ENCODE data around the gene CMTM8.
A peak's percentile ranks its signal among the peaks of the same experiment; 100 is the strongest.

CMTM8 gene

DNA sequence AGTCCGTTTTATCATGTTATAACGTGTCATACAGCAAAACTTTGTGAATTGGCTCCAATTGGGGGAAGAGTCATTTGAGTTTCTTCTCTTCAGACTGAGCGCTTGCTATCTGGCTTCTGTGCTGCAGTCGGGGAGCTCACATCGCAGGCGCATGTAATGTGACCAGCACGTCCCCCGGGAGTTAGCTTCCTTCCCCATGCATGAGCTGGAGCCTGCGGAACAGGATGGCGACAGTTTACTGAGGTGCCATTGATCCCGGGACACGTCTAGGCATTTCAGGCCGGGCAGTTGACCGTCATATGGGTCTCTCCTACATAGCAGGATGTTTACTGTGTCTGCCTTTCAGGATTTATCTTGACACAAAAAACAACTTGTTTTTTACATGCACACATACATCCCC lies 44.8 kb downstream of the CMTM8 start:
- peak; percentile 16 for DNase-seq (ENCODE audit: low read depth)
- TF ChIP-seq, protein P1, sequence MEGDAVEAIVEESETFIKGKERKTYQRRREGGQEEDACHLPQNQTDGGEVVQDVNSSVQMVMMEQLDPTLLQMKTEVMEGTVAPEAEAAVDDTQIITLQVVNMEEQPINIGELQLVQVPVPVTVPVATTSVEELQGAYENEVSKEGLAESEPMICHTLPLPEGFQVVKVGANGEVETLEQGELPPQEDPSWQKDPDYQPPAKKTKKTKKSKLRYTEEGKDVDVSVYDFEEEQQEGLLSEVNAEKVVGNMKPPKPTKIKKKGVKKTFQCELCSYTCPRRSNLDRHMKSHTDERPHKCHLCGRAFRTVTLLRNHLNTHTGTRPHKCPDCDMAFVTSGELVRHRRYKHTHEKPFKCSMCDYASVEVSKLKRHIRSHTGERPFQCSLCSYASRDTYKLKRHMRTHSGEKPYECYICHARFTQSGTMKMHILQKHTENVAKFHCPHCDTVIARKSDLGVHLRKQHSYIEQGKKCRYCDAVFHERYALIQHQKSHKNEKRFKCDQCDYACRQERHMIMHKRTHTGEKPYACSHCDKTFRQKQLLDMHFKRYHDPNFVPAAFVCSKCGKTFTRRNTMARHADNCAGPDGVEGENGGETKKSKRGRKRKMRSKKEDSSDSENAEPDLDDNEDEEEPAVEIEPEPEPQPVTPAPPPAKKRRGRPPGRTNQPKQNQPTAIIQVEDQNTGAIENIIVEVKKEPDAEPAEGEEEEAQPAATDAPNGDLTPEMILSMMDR (IDR thresholded peaks at IDR 0.05; ENCODE audit: insufficient read depth, low read depth, low read length, missing control alignments), result no peak
- no peak overlapping the region for H3K4me3 ChIP-seq (ENCODE audit: low read depth, low read length)

DNA sequence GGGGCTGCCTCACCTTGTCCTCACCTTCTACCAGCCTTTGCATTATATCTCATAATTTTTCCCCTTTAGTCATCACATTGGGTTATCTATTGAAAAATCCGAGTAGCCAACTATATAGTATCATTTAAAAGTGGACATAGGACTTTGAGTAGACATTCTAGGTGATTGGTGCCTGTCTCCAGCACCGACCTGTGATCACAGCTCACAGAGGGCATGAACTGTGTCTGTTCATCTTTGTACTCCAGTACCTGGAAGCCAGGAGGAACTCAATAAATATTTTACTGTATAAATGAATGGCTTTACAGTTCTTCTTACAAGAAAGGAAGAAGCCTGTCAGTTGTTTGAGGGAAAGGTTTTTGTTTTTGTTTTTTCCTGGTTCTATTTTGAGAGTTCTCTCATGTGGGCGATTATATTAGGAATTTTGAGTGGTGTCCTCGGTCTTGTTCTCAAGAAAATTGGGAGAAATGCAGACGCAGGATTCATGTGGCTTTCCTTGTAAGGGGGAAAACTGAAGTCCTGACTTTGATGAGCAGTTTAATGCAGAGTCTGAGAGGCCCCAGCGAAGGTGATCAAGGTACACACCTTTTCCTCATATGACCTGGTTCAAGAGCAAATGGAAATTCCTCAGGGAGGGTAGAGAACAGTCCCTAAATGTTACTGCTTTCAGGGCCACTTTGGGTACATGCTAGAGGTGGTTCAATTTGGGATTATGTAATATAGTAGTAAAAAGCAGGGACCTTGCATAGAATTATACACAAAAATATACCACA lies 46.1 kb downstream of the CMTM8 start:
- no peak for DNase-seq (ENCODE audit: low read depth)
- TF ChIP-seq, protein P1 (IDR thresholded peaks at IDR 0.05; ENCODE audit: insufficient read depth, low read depth, low read length, missing control alignments), result no peak
- H3K4me3 ChIP-seq (ENCODE audit: low read depth, low read length), result no peak overlapping the region

DNA sequence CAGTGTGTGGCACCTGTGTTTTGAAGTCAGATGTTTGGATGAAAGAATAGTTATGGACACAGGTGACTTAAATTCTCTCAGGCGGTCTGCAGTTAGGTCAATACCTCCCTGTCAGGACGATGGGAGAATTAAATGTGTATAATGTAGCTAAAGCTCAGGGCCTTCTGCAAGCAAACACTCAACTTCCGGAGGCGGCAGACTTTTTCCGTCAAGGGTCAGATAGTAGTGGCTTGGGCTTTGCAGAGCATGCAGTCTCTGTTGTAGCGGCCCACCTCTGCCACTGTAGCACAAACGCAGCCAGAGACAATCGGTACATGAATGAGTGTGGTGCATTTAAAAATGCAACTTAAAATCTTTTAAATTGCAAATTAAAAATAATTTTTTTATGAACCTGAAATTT lies 47.4 kb downstream of the CMTM8 start:
- no peak overlapping the region for H3K4me3 ChIP-seq (ENCODE audit: low read depth, low read length)
- no peak for DNase-seq (ENCODE audit: low read depth)
- TF ChIP-seq, protein P1 (IDR thresholded peaks at IDR 0.05; ENCODE audit: insufficient read depth, low read depth, low read length, missing control alignments), result no peak

DNA sequence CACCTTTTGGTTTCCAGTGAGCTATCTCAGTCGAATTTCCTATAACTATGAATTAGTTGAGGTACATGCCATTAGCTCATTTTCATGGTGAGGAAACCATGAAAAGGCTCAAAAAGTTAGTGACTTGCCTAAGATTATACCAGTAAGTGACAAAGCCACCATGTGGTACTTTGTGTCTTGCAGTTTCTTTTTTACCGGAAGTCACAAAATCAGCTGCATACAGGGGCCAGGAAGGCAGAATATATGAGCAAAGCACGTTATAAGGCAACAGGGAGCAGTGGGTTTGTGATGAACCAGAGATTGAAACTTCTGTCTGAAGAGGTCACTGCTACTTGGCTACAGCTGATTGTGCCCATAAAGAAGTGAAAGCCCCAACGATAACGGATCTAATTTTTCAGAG lies 50.3 kb downstream of the CMTM8 start:
- no peak overlapping the region for H3K4me3 ChIP-seq (ENCODE audit: low read depth, low read length)
- TF ChIP-seq, protein P1 (IDR thresholded peaks at IDR 0.05; ENCODE audit: insufficient read depth, low read depth, low read length, missing control alignments), result no peak
- DNase-seq (ENCODE audit: low read depth), result peak; percentile 30

DNA sequence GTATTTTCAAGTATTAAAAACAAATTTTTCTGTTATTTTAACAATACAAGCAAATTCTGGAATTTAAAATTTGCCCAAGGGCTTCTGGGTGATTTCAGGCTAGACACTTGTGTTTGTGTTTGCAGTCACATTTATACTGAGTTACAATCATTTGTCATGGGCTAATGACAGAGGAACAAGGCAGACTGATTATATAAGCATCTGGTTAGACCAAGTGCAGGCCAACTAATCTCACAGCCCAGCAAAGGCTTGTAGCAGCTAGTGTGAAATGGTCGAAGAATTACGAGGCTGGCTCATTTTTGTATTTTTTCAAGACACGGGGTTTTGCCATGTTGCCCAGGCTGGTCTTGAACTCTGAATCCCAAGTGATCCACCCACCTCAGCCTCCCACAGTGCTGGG lies 52.1 kb downstream of the CMTM8 start:
- TF ChIP-seq, protein P1 (IDR thresholded peaks at IDR 0.05; ENCODE audit: insufficient read depth, low read depth, low read length, missing control alignments), result no peak
- DNase-seq (ENCODE audit: low read depth), result no peak
- no peak overlapping the region for H3K4me3 ChIP-seq (ENCODE audit: low read depth, low read length)

DNA sequence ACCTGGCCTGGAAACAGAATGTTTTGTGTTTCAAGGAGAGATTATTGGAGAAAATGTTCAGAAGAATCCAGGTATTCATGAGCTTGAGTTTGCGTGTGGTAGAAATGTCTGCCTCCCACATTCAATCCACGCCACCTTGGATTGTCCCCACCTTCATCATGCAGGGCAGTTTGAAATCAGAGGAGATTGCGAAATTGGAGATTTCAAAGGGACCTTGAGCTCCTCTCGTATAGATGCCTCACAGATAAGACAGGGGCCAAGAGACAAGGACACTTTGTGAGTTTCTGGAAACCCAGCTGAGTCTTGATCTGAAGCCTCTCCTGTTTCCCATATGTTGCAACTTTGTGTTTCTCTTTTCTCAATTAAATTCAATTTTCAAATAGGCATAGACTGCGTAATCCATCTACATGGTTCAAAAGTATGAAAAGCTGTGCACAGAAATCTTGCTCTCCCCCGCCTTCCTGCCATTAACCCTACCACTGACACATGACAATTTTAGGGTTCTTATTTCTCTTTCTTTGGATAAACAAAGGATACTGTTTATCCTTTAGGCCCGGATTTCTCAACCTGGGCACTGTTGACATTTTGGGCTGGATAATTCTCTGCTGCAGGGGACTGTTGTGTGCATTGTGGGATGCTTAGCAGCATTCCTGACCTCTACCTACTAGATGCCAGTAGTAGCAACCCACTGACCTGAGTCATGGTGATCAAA lies 53.8 kb downstream of the CMTM8 start:
- DNase-seq (ENCODE audit: low read depth), result no peak
- TF ChIP-seq, protein P1 (IDR thresholded peaks at IDR 0.05; ENCODE audit: insufficient read depth, low read depth, low read length, missing control alignments), result no peak
- H3K4me3 ChIP-seq (ENCODE audit: low read depth, low read length), result no peak overlapping the region

All from GM12865 (cell line).